HL-60/S4 (cell line): ENCODE measurements around the gene SUCNR1.
"Not testable (repeated sequence)": the region's sequence is repeated elsewhere in the genome, so short reads cannot be mapped to it uniquely, and the experiment has no call there.

Experiments used
- in situ Hi-C: fragments of 300-500 bp; cut with MboI; formaldehyde crosslinking; loops from 2 replicates; pipeline ENCODE4 v1.14.3; 2022; ENCODE audit warnings: low sequenced_read_pairs

Gene SUCNR1

DNA sequence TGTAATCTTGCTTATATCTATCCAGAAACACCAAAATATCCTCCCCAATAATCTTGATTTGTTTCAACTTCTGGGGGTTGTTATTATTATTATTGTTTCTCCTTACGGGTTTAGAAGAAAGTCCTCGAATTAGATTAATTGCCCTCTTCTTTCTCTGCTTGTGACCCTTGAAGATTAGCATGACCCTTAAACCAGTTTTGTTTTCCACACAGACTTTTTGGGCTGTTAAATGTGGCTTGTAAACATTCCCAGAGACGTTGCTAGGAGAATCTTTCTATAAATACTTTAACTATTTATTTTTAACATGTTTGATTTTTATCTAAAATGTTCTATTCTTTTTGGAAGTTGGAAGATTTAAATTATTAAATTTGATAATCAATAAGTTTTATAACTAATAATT lies 4.3 kb upstream of the SUCNR1 start:
- in situ Hi-C loops = no loop called here

DNA sequence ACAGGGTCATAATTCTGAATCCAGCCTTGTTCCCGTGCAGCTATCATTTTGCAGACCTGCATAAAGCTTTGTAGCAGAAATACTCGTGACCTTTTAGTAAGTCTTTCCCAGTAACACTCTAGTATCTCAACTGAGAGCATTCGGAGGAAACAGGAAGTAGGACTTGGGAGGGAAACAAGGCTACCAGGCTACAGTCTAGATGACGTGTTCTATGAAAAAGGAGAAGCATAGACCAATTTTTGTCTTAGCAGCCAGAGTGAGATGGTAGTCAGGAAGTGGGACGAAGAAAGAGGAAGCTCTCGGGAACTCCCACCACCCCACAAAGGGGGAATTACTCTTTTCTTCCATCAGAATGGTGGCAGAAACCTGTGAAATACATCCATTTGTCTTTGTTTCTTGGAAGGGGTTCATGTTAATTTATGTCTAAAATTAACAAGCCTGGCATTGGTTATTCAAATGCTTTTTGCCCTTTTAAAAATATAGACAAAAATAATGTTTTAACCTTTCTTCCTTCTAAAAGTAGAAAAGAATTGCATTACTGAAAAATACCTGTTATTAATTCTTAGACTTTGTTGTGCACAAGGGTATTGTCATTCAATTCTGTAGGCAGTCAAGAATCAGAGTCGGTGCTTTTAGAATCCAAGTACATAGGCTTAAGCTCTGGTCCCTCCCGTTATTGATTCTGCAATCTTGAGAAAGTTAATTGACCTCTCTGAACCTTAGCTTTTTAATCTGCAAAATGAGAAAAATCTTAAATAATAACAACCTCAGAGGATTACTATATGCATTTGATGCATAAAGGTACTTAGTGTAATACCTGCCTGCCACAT lies 1.6 kb upstream of the SUCNR1 start:
- in situ Hi-C loops = no loop called here

DNA sequence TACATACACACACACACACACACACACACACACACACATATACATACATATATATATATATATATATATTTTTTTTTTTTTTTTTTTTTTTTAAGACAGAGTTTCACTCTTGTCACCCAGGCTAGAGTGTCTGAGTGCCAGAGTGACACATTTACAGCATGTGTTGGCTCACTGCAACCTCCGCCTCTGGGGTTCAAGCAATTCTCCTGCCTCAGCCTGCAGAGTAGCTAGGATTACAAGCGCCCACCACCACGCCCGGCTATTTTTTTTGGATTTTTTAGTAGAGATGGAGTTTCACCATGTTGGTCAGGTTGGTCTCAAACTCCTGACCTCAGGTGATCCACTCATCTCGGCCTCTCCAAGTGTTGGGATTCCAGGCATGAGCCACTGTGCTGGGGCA lies 636 bp downstream of the SUCNR1 start:
- in situ Hi-C loops = not testable (repeated sequence)

DNA sequence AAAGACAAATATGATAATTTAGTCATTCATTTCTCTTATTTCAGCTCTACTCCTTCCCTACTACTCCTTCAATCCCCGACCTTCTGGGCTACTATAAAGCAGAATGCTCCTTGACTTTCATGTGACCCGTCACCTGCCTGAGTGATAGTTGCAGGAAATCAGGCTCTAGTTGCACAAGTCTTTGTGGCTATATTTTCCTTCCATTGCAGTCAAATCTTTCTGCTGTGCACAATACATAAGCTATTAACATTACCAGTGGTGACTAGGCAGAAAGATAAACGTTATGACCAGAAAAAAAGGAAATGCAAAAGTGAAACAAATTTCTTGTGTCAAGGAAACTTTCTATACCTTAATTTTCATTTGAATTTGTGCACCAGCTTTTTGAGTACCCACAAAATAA lies 2.3 kb downstream of the SUCNR1 start:
- in situ Hi-C loops = no loop called here

DNA sequence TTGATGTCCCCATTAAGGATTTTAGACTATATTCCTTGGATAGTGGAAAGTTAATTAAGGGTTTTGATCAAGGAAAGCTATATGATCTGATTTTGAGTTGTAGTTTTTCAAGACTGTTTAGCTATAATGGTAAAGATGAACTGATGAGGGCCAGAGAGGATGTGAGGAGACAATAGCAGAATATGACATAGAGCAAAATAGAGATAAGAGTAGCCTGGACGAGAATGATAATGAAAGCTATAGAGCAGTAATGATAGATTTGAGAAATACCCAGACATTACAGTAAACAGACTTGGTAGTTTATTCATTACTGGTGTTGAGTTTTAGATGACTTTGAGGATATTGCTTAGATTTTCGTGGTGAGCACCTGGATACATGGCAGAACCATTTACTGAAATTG lies 3.8 kb downstream of the SUCNR1 start:
- in situ Hi-C loops = no loop called here

DNA sequence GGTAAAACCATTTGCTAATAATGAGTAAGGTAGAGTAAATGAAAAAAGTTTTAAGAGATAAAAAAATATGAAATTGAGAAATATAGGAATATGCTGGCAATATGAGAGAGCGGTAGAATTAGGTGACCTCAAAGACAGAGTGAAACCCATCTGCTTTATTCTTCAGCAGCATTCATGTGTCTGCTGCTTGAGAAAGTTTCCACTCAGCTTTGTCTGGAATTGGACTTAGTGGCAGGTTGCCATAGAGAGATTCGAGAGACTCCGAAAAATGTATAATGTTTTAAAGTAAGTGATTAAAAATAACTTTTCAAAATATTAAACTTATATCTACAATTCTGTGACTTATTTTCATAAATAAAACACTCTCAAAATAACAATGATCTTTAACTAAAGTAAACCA lies 5.0 kb downstream of the SUCNR1 start:
- in situ Hi-C loops = no loop called here

GRCh38 chr3:151879037-151879436 lies 5.6 kb downstream of the SUCNR1 start:
- in situ Hi-C loops = no loop called here

DNA sequence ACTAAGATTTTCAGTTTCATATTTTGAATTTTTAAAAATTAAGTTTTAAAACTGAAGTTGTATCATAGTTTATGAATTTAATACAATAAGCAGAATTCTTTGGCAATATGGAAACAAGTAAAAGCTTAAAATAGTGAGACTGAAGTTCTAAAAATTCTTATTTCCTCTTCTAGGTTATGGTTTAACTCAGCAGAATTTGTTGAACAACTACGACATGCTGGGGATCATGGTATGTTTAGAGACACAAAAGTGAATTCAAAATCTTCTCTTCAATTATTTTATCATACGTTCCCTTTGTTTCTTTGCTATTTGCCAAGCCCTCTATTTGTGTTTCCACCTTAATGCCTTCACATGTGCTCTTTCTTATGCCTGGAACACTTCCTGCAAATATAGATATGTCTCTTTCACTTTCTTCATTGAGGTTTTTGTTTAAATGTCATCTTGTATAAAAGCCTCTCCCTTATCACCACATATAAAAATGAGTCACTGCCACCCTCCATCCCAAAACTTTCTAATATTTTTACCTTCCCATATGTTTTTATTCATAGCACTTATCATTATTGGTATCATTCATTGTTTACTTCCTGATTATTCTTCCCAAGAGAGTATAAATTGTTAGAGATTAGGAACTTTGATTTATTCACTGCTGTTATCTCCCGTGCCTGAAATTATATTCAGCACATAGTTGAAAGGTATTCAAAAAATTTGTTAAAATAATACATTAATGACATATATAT lies 6.4 kb downstream of the SUCNR1 start:
- in situ Hi-C loops = no loop called here

- in situ Hi-C loops = no loop called here
These were observed 6.9 kb downstream of the SUCNR1 start for GRCh38 chr3:151880416-151880690.

- in situ Hi-C loops = no loop called here
These were observed 7.7 kb downstream of the SUCNR1 start for GRCh38 chr3:151881137-151881536.

DNA sequence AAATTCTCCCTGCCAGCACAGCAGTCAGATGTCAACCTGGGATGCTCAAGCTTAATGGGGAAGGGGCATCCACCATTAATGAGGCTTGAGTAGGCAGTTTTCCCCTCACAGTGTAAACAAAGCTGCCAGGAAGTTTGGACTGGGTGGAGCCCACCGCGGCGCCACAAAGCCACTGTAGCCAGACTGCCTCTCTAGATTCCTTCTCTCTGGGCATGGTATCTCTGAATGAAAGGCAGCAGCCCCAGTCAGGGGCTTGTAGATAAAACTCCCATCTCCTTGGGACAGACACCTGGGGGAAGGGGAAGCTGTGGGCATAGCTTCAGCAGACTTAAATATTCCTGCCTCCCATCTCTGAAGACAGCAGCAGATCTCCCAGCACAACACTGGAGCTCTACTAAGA lies 12.0 kb downstream of the SUCNR1 start:
- in situ Hi-C loops = not testable (repeated sequence)

DNA sequence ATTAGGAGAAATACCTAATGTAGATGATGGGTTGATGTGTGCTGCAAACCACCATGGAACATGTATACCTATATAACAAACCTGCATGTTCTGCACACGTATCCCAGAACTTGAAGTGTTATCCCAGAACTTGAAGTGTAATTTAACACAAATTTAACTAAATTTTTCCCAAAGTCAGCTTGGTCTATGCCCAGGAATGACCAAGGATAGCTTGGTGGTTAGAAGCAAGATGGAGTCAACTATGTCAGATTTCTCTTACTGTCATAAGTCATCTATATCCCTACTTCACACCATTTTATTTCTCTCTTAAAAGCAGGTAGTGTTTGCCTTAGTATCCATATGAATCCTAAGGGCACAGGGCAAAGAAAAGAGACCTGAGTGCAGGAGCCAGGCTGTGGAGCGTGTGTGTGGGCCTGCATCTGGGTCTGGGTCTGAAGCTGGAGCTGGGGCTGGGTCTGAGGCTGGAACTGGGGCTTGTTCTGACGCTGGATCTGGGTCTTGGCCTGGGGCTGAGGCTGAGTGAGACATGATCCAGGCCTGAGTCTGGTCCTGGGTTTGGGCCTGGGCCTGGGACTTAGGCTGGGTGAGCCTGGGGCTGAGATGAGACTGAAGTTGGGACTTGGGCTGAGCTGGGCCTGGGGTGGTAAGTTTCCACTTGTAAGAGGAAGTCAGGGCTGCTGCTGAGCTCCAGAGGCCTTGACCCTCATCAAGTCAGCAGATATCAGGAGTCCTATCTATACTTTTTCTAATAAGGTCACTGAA lies 14.2 kb downstream of the SUCNR1 start:
- in situ Hi-C loops = not testable (repeated sequence)

DNA sequence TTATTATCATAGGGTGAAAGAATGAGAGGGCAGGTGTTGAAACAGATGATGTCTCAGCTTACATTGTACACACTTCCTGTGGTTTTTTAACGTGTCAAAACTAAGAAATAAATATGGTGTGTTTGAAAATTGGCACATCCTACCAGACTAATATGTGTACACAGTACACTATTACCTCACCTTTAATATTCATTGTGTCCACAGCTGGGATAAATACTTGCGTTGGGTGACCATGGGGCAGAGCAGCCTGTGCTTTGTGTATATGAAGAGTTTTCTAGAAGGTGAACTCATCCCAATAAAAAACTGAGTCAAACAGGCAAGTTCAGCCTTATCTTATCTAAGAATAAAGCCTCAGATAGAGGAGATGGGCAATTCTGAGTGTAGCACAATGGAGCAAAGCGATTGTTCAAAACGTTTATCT lies 17.3 kb downstream of the SUCNR1 start:
- in situ Hi-C loops = no loop called here

DNA sequence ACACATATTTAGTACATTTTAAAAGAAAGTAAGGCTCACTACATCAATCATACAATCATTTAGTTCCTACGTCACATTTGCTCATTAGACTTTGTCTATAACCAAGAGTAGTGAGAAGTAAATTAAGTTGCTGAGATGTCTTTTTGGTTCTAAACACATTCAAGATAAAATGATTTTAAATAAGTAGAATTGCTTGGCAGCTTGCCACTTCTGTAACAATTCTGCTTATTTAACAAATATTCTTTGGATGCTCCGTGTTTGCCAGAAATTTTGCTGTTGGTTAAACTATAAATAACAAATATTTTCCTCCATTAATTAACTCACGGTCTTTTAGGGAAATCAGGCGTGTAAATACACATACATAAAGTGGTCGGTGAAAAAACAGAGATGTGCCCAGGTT lies 18.3 kb downstream of the SUCNR1 start:
- in situ Hi-C loops = no loop called here

- in situ Hi-C loops = no loop called here
These were observed 20.8 kb downstream of the SUCNR1 start for GRCh38 chr3:151894219-151894618.

DNA sequence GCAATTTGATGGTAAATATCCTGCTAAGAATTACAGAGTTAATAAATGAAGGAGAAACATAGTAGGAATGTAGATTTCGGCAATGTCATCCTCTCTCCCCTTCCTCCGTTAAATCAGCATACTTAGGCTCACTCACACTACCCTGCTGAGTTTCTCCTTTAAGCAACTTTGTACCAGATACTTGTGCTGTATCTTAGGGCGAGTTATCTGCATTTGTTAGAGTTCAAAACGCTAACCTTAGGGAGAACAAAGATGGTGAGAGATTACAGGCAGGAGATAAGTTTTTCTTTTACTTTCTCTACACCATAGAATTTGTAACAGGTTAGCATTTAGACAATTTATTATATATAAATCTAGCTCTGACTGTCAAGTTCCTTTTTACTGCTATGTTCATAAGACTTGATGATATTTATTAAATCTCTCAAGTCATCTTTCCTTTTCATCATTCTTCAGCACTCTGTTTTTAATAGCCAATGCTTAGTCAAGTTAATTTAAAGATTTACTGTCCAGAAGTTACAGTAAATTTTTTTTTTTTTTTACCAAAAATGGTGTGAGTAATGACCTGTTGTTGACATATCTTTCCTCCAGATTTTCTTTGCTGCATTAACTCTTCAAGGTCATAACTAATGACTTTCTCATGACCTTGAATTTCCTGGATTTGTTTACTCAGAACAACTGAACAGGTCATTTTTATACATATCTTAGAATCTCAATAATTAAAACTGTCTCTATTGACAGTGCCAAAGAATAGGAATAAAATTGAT lies 22.2 kb downstream of the SUCNR1 start:
- in situ Hi-C loops = no loop called here

DNA sequence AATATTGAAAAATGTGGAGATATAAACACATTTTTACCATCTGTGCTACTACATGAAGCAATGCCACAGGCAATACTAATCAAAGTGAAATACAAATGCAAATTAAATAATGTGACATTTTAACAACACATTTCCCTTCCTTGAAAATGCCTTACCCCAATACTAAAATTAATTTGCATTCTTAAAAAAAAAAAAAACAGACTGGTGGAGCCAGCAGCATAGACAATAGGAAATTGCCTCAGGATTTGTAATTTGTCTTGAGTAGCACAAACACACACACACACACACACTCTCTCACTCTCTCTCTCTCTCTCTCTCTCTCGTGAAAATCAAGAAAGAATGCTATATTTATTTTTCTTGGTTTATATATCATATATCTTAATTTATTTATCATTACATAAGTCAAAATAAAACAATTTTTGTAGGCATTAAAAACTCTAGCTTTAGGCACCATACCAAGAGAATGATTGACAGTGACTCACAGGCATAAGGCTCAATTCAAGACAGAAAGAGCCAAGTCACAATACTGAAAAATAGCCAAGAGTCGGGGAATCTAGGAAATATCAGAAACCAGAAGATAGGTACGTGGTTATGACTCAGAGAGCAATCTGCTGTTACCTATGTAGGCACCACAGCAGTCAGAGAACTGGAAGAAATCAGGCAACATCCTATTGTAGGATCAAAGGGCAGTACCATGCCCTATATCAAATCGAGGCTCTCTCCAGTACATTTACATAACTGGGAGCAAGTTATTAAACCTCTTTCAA lies 23.0 kb downstream of the SUCNR1 start:
- in situ Hi-C loops = no loop called here

- in situ Hi-C loops = not testable (repeated sequence)
These were observed 24.7 kb downstream of the SUCNR1 start for GRCh38 chr3:151898121-151898520.

GRCh38 chr3:151898564-151899261 lies 25.3 kb downstream of the SUCNR1 start:
- in situ Hi-C loops = not testable (repeated sequence)

GRCh38 chr3:151899996-151900395 lies 26.6 kb downstream of the SUCNR1 start:
- in situ Hi-C loops = loop anchor here (25.0 kb wide), 1 partner anchor 463 kb away; no protein-coding TSS in a partner anchor
